HG03039 (cell line): Measurements from ENCODE around the gene ACBD6.

Experiments
- ATAC-seq: cut with Tn5 transposase; IDR thresholded peaks from one replicate; pipeline ENCODE4 v1.9.1; 2021; ENCODE audit warnings: mild to moderate bottlenecking, moderate library complexity; ENCODE audit not compliant: unreplicated experiment

ACBD6 gene

GRCh38 chr1:180277476-180278193 lies 224.7 kb downstream of the ACBD6 start:
- no peak for ATAC-seq

DNA sequence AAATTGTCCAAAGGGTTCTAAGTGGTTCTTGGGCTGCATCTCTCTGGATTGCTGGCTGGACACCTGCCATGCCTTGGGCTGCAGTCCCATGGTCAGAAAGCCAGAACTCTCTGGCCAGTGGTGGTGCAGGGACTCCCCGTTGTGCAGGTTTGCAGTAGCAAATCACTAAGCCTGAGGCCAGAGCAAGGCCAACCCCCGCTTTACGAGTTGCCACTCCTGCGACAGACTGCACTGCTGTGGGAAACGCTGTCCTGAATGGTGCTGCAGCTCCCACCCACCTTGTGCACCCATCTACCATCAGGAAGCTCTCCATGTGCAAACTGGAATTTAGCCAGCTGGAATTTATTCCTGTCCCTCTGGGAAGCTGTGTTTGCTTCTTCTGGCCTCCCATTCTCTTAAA lies 226.7 kb downstream of the ACBD6 start:
- ATAC-seq, result no peak

- no peak for ATAC-seq
Observed at GRCh38 chr1:180274221-180274620, 228.2 kb downstream of the ACBD6 start.

DNA sequence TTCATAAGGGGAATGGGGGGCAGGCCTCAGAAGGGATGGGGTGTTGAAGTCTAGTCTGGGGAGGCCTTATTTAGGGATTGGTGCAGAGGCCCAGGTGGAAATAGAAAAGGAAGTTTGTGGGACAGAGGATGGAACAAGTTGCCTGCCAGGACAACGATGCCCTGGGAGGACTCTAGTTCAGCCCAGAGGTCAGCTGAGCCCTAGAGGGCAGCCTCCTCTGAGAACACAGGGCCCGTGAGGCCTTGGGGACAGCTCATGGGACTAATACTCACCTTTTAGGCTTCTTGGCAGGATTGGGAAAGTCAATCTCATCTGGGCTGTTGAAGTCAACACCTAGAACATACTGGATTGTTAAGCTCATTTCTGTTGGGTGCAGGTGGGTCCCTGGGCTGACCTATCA lies 229.3 kb downstream of the ACBD6 start:
- ATAC-seq, result no peak

GRCh38 chr1:180272395-180272794 lies 230.0 kb downstream of the ACBD6 start:
- no peak for ATAC-seq

DNA sequence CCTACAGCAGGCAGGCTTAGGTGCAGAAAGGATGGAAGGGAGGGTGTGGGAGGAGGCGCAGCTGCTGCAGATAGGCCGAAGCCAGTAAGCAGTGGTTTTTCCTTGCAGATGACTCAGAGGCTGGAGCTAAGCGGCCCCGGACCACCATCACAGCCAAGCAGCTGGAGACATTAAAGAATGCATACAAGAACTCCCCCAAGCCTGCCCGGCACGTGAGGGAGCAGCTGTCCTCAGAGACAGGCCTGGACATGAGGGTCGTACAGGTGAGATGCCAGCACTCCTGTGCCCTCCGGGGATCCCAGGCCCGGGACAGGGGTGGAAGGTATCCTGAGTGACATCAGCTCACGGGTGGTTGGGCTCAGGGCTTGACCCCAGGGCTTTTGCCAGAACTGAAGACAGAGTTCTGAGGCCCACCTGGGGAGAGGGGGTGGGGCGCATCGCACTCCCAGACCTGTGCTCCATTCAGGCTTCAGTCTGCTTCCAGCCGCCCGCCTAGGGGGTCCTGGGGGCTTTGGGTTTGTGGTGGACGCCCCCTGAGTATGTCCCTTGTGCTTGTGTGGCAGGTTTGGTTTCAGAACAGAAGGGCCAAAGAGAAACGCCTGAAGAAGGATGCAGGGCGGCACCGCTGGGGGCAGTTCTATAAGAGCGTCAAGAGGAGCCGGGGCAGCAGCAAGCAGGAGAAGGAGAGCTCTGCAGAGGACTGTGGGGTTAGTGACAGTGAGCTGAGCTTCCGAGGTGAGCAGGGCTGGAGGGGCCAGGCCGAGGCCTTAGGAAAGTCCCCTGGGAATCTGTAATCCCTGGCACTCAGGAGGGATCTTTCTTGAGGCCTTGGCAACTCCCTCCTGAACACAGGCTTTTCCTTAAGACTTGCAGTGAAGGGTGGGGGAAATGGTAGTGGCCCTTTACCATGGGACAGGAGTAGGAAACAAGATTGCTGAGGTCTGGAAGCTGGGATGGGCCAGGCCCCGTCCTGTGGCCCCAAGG lies 230.8 kb downstream of the ACBD6 start:
- ATAC-seq, result no peak

- no peak for ATAC-seq
Observed at GRCh38 chr1:180270530-180271271, 231.7 kb downstream of the ACBD6 start.

DNA sequence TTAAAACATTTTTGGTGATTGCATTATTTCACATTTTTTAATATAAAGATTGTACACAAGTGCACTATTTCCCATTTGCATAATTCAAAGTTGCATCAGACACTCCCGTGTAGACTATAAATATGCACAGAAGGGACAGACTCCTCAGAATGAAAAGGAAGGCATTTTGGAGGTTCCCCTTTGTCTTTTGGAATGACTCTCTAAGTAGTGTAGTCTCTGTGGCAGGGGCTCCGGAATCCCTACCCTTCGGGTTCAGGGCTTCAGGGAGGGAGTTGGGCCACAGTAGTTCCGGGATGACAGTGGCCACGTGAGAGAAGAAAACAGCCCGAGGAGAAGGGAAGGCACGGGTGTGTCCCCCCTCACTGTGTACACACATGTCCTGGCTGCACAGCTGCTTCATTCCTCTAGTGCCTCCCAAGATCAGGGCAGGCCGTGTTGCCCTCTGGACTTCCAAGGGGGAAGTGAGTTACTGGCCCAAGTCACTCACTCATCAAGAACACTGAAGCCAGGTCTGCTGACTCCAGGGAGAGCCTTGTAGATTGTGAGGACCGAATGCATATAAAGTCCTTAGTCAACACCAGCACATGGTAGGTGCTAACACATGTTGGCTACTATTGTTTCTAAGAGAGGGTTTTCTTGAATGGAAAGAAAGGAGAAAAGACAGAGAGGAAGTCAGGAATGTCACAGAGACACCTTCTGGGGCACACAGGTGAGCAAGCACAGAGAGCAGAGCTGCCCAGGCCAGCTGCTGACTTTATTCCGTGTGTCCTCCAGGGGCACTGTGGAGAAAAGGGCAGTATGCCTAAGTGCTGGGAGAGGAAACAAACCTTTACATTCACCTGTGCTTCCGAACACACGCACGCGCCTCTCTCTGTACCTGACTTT lies 232.5 kb downstream of the ACBD6 start:
- no peak for ATAC-seq

GRCh38 chr1:180268556-180269075 lies 233.8 kb downstream of the ACBD6 start:
- no peak for ATAC-seq

DNA sequence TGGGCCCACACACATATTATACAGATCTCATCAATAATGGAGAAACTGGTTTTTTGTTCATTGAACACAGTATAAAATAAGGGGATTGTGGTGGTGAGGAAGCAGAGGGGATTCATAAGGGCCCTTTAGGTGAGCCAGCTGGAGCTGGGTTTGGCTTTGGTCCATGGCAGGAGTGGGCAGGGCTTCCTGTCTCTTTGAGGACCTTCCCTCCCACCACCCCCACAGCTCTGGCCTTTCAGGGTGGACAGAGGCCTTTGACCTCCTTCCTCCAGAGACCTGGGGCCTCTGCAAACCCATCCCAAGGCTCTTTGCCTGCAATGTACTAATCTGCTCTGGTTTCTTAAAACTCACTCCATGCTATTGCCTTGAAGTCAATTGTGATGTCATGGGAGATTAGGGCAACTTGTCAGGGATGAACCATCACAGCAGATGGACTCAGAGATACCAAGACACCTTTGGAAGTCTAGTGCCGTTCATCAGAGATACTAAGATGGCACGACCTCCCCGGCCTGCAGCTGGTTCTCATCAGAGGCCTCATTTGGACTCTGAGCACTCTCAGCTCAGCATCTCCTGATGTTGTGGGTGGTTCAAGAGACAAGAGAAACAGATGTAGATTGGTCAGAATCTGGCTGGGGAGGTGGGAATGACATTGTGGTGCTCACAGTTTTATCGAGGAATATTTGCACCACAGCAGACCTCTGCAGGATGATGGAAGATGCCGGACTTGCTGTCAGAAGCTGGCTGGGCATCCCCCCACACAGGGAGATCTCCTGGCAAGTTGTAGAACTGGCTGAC lies 234.4 kb downstream of the ACBD6 start:
- ATAC-seq, result no peak

DNA sequence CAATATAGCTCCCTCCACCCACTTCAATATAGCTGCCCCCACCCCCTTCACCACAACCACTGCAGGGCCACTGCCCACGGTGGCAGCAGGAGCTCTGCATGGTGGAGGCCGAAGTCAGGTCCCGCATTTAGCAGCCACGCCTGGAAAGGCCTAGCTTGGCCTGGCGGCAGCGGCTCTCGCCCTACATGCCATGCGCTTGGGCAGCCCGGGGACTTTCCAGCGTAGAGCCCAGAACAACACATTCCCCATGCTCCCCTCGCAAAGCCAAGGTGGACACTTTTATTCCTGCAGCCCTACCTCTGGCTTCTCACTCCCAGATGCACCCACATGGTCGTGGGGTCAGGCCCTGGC lies 235.2 kb downstream of the ACBD6 start:
- no peak for ATAC-seq

DNA sequence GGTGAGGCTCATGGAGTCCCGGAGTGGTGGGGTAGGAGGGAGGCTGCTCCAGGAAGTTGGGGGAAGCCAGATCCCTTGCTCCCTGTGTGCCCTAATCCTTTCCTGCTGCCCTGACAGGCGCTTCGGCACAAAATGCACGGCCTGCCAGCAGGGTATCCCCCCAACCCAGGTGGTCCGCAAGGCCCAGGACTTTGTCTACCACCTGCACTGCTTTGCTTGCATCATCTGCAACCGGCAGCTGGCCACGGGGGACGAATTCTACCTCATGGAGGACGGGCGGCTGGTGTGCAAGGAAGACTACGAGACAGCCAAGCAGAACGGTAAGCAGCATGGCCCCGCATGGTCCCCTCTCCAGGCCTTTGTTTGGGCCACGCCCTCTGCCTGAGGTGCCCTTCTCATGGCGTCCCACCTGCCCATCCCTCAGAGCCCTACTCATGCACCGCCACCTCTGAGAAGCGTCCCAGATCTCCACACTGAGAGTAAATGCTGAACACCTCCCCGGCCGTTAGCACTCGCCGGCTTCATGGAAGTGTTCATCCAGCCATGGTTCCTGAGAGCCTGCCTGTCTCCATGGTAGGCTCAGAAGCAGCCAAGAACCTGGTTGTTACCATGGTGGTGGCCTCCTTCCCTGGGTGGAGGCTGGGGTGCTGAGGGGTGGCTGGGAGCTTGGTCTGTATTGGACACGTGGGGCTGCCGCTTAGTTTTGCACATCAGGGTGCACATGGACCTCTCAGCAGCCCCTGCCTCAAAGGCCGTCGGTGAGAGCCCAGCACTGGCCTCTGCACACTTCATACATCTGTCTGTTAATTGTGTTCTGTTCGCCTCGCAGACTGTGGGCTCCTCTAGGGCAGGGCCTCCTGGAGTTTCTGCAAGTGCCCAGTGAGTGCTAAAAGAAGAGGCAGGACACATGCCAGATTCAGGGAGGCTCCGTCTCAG lies 235.8 kb downstream of the ACBD6 start:
- no peak for ATAC-seq

DNA sequence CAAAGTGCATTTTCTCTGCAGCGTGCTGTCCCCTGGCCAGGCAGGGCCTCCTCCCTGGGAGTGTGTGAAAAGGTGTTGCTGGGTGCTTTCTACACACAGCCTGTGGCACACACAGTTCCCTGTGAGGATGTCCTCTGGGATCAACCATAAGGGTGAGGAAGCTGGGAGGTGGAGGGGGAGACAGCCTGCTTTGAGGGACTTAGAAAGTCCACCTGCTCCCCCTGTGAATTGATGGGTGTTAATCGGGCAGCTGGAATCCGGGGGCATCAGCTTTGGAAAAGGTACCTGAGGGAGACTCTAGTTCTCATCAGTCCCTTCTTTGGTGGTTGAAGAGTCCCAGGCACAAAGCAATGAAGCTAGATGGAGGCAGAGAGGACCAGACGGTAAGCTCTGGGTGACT lies 236.5 kb downstream of the ACBD6 start:
- ATAC-seq, result no peak

DNA sequence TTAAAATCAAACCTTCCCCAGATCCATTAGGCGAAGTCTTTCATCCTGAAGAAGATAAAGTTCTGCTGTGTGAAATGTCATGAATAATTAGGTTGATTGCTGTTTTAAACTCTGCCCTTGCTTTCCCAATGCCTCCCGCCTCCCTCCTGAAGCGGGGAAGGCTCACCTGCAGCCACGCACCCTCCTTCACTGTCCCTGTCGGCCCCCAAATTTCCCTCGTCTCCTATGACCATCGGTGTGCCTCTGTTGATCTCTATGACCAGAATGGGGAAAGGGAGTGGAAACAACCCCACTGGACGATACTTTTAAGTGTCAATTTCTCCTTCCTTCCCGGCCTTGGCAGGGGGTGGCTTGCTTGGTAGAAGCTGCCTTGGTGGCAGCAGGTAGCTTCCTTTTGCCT lies 237.2 kb downstream of the ACBD6 start:
- ATAC-seq, result no peak

- no peak for ATAC-seq
Observed at GRCh38 chr1:180264595-180264994, 237.8 kb downstream of the ACBD6 start.

DNA sequence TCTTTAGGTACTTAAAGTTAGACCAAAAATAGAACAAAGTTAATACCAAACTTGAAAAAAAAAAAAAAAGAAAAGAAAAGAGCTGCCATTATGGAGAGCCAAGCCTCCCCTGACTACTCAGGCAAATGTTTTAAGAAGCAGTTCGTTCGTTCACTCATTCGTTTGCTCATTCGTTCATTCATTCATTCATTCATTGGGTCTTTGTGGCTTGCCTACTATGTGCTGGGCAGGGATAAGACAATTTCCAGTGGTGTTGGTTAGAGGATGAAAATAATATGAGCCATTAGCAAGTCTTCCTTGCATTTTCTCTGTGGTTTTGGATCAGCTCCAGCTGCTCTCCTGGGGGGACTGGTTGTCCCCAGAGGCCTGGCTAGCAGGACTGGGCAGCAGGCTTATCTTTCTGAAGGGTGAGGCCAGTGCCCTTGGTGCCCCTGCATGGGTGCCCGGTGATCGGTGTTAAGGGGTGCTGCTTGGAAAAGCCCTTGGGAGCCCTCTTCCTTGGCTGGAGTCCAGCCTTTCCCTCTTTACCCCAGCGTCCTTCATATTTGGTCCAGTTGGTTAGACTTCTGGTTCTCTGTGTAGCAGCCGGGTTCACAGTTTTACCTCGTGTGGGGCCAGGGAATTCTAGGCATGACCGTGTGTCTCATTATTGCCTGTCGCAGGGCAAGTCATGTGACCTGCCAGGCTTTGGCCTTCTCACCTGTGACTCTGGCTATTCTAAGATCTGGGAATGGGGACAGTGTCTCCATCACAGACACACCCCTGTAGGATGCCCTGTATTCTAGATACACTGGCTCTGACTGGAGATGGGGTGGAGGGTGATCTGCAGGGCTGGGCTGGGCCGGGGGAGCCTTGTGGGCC lies 239.5 kb downstream of the ACBD6 start:
- ATAC-seq, result no peak

DNA sequence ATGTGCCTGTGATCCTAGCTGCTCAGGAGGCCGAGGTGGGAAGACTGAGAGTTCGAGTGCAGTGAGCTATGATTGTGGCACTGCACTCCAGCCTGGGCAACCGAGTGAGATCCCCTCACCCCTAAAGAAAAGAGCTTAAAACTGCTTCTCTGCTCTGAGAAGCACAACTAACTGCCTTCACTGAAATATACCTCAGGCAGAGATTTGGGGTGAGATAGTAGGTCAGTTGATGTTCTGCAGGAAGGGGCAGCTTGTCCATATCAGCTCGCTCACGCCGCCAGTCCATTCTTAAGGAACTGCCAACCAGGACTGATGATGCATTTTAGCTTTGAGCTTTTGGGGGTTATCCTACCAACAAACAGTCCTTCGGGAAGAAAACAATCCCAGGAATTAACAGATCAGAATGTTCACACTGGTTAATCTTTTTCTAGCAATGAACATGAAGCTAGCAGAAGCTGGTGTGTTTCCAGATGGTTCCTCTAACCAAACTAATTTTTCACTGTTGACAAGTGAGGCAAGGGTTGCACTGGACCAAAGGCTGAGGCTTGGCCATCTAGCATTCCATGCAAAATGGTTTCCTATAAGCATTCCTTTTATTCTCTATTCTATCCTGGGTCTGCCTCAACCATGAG lies 240.7 kb downstream of the ACBD6 start:
- ATAC-seq, result no peak
